Measurements from ENCODE around the gene UNC45B.

GRCh38 chr17:35229638-35230037, 82.0 kb downstream of the UNC45B start:
- TF ChIP-seq CTCF (IDR thresholded peaks at IDR 0.05; ENCODE audit: low read depth, low read length) (no peak), EZH2phosphoT487 (IDR thresholded peaks at IDR 0.05; ENCODE audit: low read depth) (no peak)
